Sigmoid colon (tissue), 7 donors: ENCODE data around the gene CDC14A. TPM values are rescaled to one million over a fixed set of nuclear protein-coding genes. Genes with fewer than 3 reads are reported as not detected.

Source experiments
- DNase-seq: peaks from one replicate; pipeline ENCODE4 v3.0.0-alpha.2; 2019
- H3K27ac ChIP-seq, 4 donors: fragments of 200-600 bp; sonication (generic); one replicate each; pipeline ENCODE4 v1.5.1; 2016 to 2019; ENCODE audit warnings: mild to moderate bottlenecking in 1 of 4
- H3K27me3 ChIP-seq, 3 donors: fragments of 200-600 bp; sonication (generic); one replicate each; pipeline ENCODE4 v1.5.1; 2019; ENCODE audit warnings: mild to moderate bottlenecking in 1 of 3
- H3K36me3 ChIP-seq, 4 donors: fragments of 200-600 bp; sonication (generic); one replicate each; pipeline ENCODE4 v1.5.1; 2016 to 2019
- H3K4me1 ChIP-seq, 4 donors: fragments of 200-600 bp; sonication (generic); one replicate each; pipeline ENCODE4 v1.5.1; 2017 to 2019
- H3K4me3 ChIP-seq, 4 donors: fragments of 200-600 bp; sonication (generic); one replicate each; pipeline ENCODE4 v1.5.1; 2017 to 2019; ENCODE audit warnings: mild to moderate bottlenecking in 2 of 4, moderate library complexity in 1 of 4
- H3K9me3 ChIP-seq, 4 donors: fragments of 200-600 bp in 3 of 4; sonication (generic) in 3 of 4; one replicate each; pipeline versions ENCODE4 v1.5.1 to v1.6.1; 2013 to 2019
- EP300 ChIP-seq, 4 donors: sonication (generic); formaldehyde crosslinking; IDR thresholded peaks; one replicate each; pipeline ENCODE4 v1.6.1; 2017; ENCODE audit warnings: antibody characterized with exemption in 4 of 4
- POLR2A ChIP-seq, 2 donors: fragments of 450-650 bp; IDR thresholded peaks; one replicate each; pipeline ENCODE4 v1.6.1; 2016; ENCODE audit warnings: antibody characterized with exemption in 2 of 2, mild to moderate bottlenecking in 2 of 2, moderate library complexity in 2 of 2
- POLR2AphosphoS5 ChIP-seq, 4 donors: sonication (generic); formaldehyde crosslinking; IDR thresholded peaks; one replicate each; pipeline ENCODE4 v1.6.1; 2017; ENCODE audit warnings: antibody characterized with exemption in 4 of 4
- WGBS, 2 donors: extraction: QIAGEN DNeasy Blood & Tissue Kit; methylation state at CpG; one replicate each; pipeline ENCODE4 v1.1.7; 2013; 5-methylcytosine and 5-hydroxymethylcytosine counted together
- intact Hi-C: fragments of 100-400 bp; cut with DNase I; formaldehyde crosslinking; loops from one replicate; pipeline ENCODE4 v1.15.1; 2023
- polyA plus RNA-seq, 3 donors: library from polyadenylated mRNA; stranded (reverse); fragments of 200-250 nt; gene quantifications; one replicate each; pipeline ENCODE4 v1.2.3, GENCODE V29; 2013
- total RNA-seq, 4 donors: library from RNA; depleted of rRNA; stranded (reverse); fragments of >200 nt; gene quantifications; one replicate each; pipeline ENCODE4 v1.1.0, GENCODE V29; 2016
- TF ChIP-seq, protein P1 (sequence below), 4 experiments: fragments of 450-650 bp in 3 of 4; fragments of 200-600 bp in 1 of 4; IDR thresholded peaks; one replicate each; pipeline ENCODE4 v1.5.1; 2016 to 2019; ENCODE audit warnings: antibody characterized with exemption in 4 of 4, mild to moderate bottlenecking in 3 of 4, moderate library complexity in 2 of 4
- donor health status: healthy with polysubstance abuse.
- donor health status: Bipolar disorder and iron deficiency.
- donor health status: healthy.

Gene CDC14A
- 10 to 100 TPM; 11.8 to 22.7 (median 13.9) TPM for total RNA-seq
- 10 to 100 TPM in 1 of 3 donors, 1 to 10 TPM in 2; 4.6 to 11.6 (median 7.8) TPM for polyA plus RNA-seq

DNA sequence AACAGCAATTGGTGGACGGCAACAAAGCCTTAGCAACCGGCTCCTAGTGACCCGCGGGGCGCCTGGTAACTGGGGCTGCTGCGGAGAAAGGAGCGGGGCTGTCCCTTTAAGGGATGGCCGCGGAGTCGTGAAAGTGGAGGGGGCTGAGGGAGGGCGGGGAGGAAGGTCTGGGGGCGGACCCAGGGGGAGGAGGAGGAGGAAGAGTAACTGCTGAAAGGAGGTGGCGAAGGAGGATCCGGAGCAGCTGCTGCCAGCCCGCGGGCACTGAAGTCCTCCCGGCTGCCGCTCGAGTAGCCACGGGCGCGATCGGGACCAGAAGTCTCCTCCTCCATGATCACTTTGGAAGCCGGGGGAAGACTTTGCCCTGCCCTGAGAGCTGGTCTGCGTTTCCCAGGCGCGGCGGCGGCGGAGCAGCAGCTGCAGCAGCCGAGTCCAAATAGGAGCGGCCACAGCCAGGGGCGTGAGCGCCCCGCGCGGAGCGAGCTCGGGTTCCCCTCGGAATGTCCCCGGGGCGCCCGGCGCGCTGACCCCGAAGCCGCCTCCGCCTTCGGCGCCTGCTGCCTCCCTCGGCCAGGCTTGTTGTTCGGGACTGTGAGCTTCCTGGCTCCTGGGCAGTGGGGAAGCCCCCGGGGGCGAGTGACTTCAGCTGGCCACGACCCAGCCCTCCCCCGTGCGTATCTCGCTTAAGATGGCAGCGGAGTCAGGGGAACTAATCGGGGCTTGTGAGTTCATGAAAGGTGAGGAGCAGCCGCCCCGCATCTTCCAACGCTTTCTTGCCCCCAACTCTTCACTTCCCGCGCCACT lies at the start of gene CDC14A:
Gene CDC14A, plus strand, starts transcription at position 240 of the 804 bp plus-strand sequence. Its CDS starts 449 bp downstream, at position 689.
- H3K27ac ChIP-seq: peak within 1 kb of the TSS; percentile 90 to 96 (median 92)
- WGBS, 2 donors: 0% methylated on average over 65 of the region's 65 CpGs
- no peaks in the 10 kb centered on the region for H3K36me3 ChIP-seq
- peak within 1 kb of the TSS; percentile 70 to 98 (median 93) for H3K4me3 ChIP-seq
- no peaks in the 10 kb centered on the region for H3K9me3 ChIP-seq
- peaks cover 0 to 31% (median 27%) of the 10 kb centered on the region in 4 donors for H3K4me1 ChIP-seq
- H3K27me3 ChIP-seq: no peaks in the 10 kb centered on the region
- TF ChIP-seq EP300 (IDR thresholded peaks at IDR 0.05) (no peak), POLR2AphosphoS5 (IDR thresholded peaks at IDR 0.05) (peak; percentile 76 to 92 (median 86)), POLR2A (IDR thresholded peaks at IDR 0.05) (peak; percentile 73 to 79)
- TF ChIP-seq, protein P1, sequence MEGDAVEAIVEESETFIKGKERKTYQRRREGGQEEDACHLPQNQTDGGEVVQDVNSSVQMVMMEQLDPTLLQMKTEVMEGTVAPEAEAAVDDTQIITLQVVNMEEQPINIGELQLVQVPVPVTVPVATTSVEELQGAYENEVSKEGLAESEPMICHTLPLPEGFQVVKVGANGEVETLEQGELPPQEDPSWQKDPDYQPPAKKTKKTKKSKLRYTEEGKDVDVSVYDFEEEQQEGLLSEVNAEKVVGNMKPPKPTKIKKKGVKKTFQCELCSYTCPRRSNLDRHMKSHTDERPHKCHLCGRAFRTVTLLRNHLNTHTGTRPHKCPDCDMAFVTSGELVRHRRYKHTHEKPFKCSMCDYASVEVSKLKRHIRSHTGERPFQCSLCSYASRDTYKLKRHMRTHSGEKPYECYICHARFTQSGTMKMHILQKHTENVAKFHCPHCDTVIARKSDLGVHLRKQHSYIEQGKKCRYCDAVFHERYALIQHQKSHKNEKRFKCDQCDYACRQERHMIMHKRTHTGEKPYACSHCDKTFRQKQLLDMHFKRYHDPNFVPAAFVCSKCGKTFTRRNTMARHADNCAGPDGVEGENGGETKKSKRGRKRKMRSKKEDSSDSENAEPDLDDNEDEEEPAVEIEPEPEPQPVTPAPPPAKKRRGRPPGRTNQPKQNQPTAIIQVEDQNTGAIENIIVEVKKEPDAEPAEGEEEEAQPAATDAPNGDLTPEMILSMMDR (IDR thresholded peaks at IDR 0.05): peak in 1 of 4 experiments; percentile 14
- peak; percentile 97 for DNase-seq
- intact Hi-C loops: loop anchor here (2.0 to 5.0 kb wide), 8 partner anchors 85 to 545 kb away; partner anchors contain the start of genes RTCA, SASS6, SLC30A7 and TRMT13

DNA sequence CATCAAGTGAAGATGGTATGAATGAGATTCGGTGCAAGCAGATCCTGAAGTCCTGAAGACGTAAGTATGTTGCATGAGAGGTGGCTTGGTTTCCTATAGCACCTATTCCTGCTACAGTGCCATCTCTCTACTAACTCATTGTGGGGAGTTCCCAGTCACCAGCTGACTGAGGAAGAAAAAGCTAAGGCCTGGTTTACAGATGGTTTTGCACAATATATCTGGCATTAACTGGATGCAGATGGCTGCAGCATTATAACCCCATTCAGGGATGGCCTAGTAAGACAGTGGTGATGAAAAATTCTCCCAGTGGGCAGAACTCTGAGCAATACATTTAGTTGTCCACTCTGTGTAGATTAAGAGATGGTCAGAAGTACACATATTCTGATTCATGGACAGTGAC lies 49.6 kb upstream of the CDC14A start:
- 97 to 98% methylated on average over 2 of the region's 2 CpGs for whole genome bisulfite sequencing, 2 donors
- no peaks in the 10 kb centered on the region for H3K9me3 ChIP-seq
- H3K4me3 ChIP-seq: no peak overlapping the region
- no peaks in the 10 kb centered on the region for H3K27me3 ChIP-seq
- DNase-seq: no peak
- intact Hi-C loops: no loop called here
- no peak overlapping the region for H3K27ac ChIP-seq
- H3K4me1 ChIP-seq: peaks cover 0 to 16% (median 4%) of the 10 kb centered on the region in 4 donors
- TF ChIP-seq POLR2A (IDR thresholded peaks at IDR 0.05) (no peak), EP300 (IDR thresholded peaks at IDR 0.05) (no peak), POLR2AphosphoS5 (IDR thresholded peaks at IDR 0.05) (no peak)
- TF ChIP-seq, protein P1 (IDR thresholded peaks at IDR 0.05): no peak
- H3K36me3 ChIP-seq: no peaks in the 10 kb centered on the region

DNA sequence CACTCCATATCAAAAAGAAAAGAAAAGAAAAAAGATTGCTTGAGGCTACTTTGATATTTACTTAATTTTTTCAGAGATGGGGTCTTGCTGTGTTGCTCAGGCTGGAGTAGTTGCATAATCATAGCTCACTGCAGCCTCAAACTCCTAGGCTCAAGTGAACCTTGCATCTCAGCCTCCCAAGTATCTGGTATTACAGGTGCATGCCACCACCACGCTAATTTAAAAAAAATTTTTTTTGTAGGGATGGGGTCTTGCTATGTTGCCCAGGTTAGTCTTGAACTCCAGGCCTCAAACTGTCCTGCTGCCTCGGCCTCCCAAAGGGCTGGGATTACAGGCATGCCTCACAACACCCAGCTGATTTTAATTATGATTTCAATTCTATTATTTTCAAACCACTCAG lies 48.1 kb upstream of the CDC14A start:
- Histone ChIP-seq H3K27ac (no peak overlapping the region), H3K9me3 (no peaks in the 10 kb centered on the region), H3K4me3 (no peak overlapping the region), H3K36me3 (no peaks in the 10 kb centered on the region), H3K27me3 (no peaks in the 10 kb centered on the region), H3K4me1 (peaks cover 0 to 16% (median 4%) of the 10 kb centered on the region in 4 donors)
- 92 to 95% methylated on average over 2 of the region's 2 CpGs for WGBS, 2 donors
- no peak for DNase-seq
- TF ChIP-seq, protein P1 (IDR thresholded peaks at IDR 0.05): no peak
- TF ChIP-seq POLR2AphosphoS5 (IDR thresholded peaks at IDR 0.05) (no peak), POLR2A (IDR thresholded peaks at IDR 0.05) (no peak), EP300 (IDR thresholded peaks at IDR 0.05) (no peak)
- intact Hi-C loops: no loop called here

DNA sequence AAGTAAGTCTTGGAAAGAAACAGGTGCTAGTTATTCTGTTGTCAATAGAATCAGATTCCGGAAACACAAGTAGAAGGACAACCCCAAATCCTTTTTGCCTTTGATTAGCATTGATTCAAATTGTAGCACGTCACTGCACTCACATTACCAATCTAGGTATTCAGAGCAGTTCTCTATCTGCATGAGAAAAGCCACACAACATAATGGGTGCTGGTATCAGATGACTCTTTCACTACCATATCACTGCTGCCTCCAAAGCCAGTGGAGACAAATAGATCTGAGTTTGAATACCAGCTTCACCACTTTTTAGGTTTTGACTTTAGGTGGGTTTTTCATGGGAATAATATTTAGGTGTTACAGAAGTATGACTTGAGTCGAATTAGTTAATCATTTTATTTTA lies 47.4 kb upstream of the CDC14A start:
- no peaks in the 10 kb centered on the region for H3K9me3 ChIP-seq
- no peaks in the 10 kb centered on the region for H3K27me3 ChIP-seq
- H3K4me3 ChIP-seq: no peak overlapping the region
- WGBS, 2 donors: 88 to 93% methylated on average over 3 of the region's 3 CpGs
- peaks cover 0 to 15% (median 3%) of the 10 kb centered on the region in 4 donors for H3K4me1 ChIP-seq
- DNase-seq: no peak
- no peaks in the 10 kb centered on the region for H3K36me3 ChIP-seq
- intact Hi-C loops: no loop called here
- TF ChIP-seq, protein P1 (IDR thresholded peaks at IDR 0.05): no peak
- TF ChIP-seq POLR2AphosphoS5 (IDR thresholded peaks at IDR 0.05): no peak
- TF ChIP-seq POLR2A (IDR thresholded peaks at IDR 0.05): no peak
- TF ChIP-seq EP300 (IDR thresholded peaks at IDR 0.05): no peak
- H3K27ac ChIP-seq: no peak overlapping the region
